ENCODE data around the gene PRKG2. TPM values are rescaled to one million over a fixed set of nuclear protein-coding genes. Genes with fewer than 3 reads are reported as not detected.

Gene PRKG2
- total RNA-seq, 3 donors from 2014 or later = 1.2 to 3.5 (median 1.3) TPM

GRCh38 chr4:81257021-81257420, 42.0 kb upstream of the PRKG2 start:
- no peak overlapping the region for H3K4me3 ChIP-seq
- intact Hi-C loops (cut with DNase I; ENCODE audit: low total_unique reads) = no loop called here
- H3K27ac ChIP-seq = no peak overlapping the region
- TF ChIP-seq, protein P1, sequence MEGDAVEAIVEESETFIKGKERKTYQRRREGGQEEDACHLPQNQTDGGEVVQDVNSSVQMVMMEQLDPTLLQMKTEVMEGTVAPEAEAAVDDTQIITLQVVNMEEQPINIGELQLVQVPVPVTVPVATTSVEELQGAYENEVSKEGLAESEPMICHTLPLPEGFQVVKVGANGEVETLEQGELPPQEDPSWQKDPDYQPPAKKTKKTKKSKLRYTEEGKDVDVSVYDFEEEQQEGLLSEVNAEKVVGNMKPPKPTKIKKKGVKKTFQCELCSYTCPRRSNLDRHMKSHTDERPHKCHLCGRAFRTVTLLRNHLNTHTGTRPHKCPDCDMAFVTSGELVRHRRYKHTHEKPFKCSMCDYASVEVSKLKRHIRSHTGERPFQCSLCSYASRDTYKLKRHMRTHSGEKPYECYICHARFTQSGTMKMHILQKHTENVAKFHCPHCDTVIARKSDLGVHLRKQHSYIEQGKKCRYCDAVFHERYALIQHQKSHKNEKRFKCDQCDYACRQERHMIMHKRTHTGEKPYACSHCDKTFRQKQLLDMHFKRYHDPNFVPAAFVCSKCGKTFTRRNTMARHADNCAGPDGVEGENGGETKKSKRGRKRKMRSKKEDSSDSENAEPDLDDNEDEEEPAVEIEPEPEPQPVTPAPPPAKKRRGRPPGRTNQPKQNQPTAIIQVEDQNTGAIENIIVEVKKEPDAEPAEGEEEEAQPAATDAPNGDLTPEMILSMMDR (IDR thresholded peaks at IDR 0.05) = no peak
- TF ChIP-seq POLR2A (IDR thresholded peaks at IDR 0.05) (no peak), POLR2AphosphoS5 (IDR thresholded peaks at IDR 0.05) (no peak)
- H3K9me3 ChIP-seq = no peaks in the 10 kb centered on the region
- H3K27me3 ChIP-seq = no peaks in the 10 kb centered on the region
- H3K36me3 ChIP-seq = no peaks in the 10 kb centered on the region
- H3K4me1 ChIP-seq = no peaks in the 10 kb centered on the region
- no peak for DNase-seq (ENCODE audit: low spot score in 2 of 2)

GRCh38 chr4:81256059-81256970, 41.3 kb upstream of the PRKG2 start:
- TF ChIP-seq POLR2AphosphoS5 (IDR thresholded peaks at IDR 0.05) (no peak), POLR2A (IDR thresholded peaks at IDR 0.05) (no peak)
- TF ChIP-seq, protein P1 (IDR thresholded peaks at IDR 0.05) = no peak
- Histone ChIP-seq H3K27me3 (no peaks in the 10 kb centered on the region), H3K36me3 (no peaks in the 10 kb centered on the region), H3K4me3 (no peak overlapping the region), H3K9me3 (no peaks in the 10 kb centered on the region), H3K27ac (no peak overlapping the region), H3K4me1 (no peaks in the 10 kb centered on the region)
- intact Hi-C loops (cut with DNase I; ENCODE audit: low total_unique reads) = no loop called here
- no peak for DNase-seq (ENCODE audit: low spot score in 2 of 2)

DNA sequence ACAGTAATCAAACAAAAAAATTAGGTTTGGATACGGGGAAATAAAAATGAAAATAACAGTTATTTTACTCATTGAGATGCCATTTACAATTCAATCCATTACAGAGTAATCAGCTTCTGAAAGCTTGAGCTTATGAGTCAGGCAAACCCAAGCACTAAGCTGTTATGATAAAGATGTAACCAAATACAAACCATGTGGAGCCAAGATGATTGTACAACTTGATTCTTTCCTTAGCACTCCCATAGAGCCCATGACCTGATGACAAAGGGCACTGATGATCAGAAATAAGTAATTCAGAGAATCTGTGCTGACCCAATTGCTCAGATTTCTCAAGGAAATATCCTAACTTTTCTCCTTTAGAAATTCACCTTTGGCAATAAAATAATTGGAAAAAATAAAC, 40.5 kb upstream of the PRKG2 start:
- DNase-seq (ENCODE audit: low spot score in 2 of 2) = no peak
- H3K9me3 ChIP-seq = no peaks in the 10 kb centered on the region
- H3K4me3 ChIP-seq = no peak overlapping the region
- H3K27me3 ChIP-seq = no peaks in the 10 kb centered on the region
- no peak overlapping the region for H3K27ac ChIP-seq
- intact Hi-C loops (cut with DNase I; ENCODE audit: low total_unique reads) = no loop called here
- no peaks in the 10 kb centered on the region for H3K4me1 ChIP-seq
- H3K36me3 ChIP-seq = no peaks in the 10 kb centered on the region
- TF ChIP-seq, protein P1 (IDR thresholded peaks at IDR 0.05) = no peak
- TF ChIP-seq POLR2AphosphoS5 (IDR thresholded peaks at IDR 0.05) (no peak), POLR2A (IDR thresholded peaks at IDR 0.05) (no peak)

DNA sequence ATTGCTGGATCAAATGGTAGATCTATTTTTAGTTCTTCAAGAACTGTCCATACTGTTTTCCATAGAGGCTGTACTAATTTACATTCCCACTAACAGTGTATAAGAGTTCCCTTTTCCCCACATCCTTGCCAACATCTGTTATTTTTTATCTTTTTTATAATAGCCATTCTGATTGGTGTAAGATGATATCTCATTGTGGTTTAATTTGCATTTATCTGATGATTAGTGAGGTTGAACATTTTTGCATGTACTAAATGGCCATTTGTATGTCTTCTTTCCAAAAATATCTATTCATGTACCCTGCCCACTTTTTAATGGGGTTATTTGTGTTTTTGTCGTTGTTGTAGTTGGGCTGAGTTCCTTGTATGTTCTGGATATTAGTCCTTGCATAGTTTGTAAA, 35.4 kb upstream of the PRKG2 start:
- Histone ChIP-seq H3K4me3 (no peak overlapping the region), H3K27me3 (no peaks in the 10 kb centered on the region), H3K9me3 (no peaks in the 10 kb centered on the region), H3K27ac (no peak overlapping the region), H3K4me1 (no peaks in the 10 kb centered on the region), H3K36me3 (no peaks in the 10 kb centered on the region)
- intact Hi-C loops (cut with DNase I; ENCODE audit: low total_unique reads) = no loop called here
- TF ChIP-seq, protein P1 (IDR thresholded peaks at IDR 0.05) = no peak
- TF ChIP-seq POLR2A (IDR thresholded peaks at IDR 0.05) (no peak), POLR2AphosphoS5 (IDR thresholded peaks at IDR 0.05) (no peak)
- no peak for DNase-seq (ENCODE audit: low spot score in 2 of 2)

GRCh38 chr4:81245218-81246009, 30.4 kb upstream of the PRKG2 start:
- intact Hi-C loops (cut with DNase I; ENCODE audit: low total_unique reads) = no loop called here
- Histone ChIP-seq H3K36me3 (no peaks in the 10 kb centered on the region), H3K4me3 (no peak overlapping the region), H3K27ac (no peak overlapping the region), H3K9me3 (no peaks in the 10 kb centered on the region), H3K27me3 (no peaks in the 10 kb centered on the region), H3K4me1 (no peaks in the 10 kb centered on the region)
- TF ChIP-seq, protein P1 (IDR thresholded peaks at IDR 0.05) = no peak
- TF ChIP-seq POLR2AphosphoS5 (IDR thresholded peaks at IDR 0.05) (no peak), POLR2A (IDR thresholded peaks at IDR 0.05) (no peak)
- DNase-seq (ENCODE audit: low spot score in 2 of 2) = no peak
